ENCODE measurements around the gene PSMB2. TPM values are rescaled to one million over a fixed set of nuclear protein-coding genes. Genes with fewer than 3 reads are reported as not detected.

Gene PSMB2
- total RNA-seq, 1 experiment from 2014 or later = 122 TPM

DNA sequence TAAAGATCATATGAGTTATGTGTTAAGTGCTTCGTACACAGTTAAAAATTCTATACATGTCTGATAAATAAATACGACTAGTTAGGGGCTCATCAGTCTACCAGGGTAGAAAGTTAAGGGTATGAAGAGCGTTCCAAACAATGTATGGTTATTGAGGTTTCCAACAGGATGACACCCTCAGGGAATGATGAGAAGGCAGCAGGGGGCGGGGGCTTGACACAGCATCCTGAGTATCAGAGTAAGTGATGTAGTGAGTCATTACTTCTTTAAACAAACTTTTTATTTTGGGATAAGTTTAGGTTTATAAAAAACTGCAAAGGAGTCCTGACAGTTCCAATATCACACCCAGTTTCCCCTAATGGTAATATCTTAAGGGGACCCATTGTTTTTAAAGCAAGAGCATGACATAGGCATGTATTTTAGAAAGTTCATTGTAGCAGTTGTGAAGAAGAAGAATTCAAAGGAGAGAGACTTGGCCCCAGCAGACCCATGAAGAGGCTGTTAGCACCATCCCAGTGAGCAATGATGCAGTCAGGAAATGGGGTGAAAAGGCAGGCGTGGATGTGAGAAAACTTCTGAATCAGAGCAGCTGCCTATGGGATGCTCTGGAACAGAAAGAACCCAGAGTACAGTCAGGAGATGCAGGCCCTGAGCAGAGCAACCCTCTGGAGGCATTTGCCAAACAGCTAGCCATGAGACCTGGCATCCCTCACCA lies 15.0 kb upstream of the PSMB2 start:
- no peaks in the 10 kb centered on the region for H3K4me1 ChIP-seq (ENCODE audit: control insufficient read depth in 1 of 2, insufficient read depth in 2 of 2, low read length in 2 of 2)
- H2AFZ ChIP-seq (ENCODE audit: low read depth, low read length, poor library complexity, severe bottlenecking) = no peak overlapping the region
- H3K9me3 ChIP-seq (ENCODE audit: control insufficient read depth in 1 of 2, insufficient read depth in 1 of 2, low read depth in 1 of 2, low read length in 2 of 2) = no peaks in the 10 kb centered on the region
- H3K4me2 ChIP-seq (ENCODE audit: low read length) = no peak overlapping the region
- ChIA-PET POLR2A (no interaction called here), CTCF (no interaction called here), RAD21 (ENCODE audit: low non-redundant PET in 1 of 2, low total read pairs in 2 of 2, uncharacterized antibody in 2 of 2, unreplicated experiment in 2 of 2) (no interaction called here)
- ATAC-seq (no peak), DNase-seq (ENCODE audit: low read depth, low spot score) (no peak)
- no peak overlapping the region for H3K9ac ChIP-seq (ENCODE audit: low read length)
- no peaks in the 10 kb centered on the region for H3K9me2 ChIP-seq (ENCODE audit: insufficient read depth)
- TF ChIP-seq EZH2 (IDR thresholded peaks at IDR 0.05) (no peak), RAD21 (IDR thresholded peaks at IDR 0.05; ENCODE audit: low read depth) (no peak), POLR2A (IDR thresholded peaks at IDR 0.05; ENCODE audit: borderline replicate concordance, extremely low read depth, insufficient read depth, insufficient read length) (no peak), JUND (IDR thresholded peaks at IDR 0.05) (no peak), TCF7L2 (IDR thresholded peaks at IDR 0.05; ENCODE audit: borderline replicate concordance, extremely low read depth, insufficient read depth, insufficient read length) (no peak), FOSL1 (IDR thresholded peaks at IDR 0.05; ENCODE audit: low read depth) (no peak)
- TF ChIP-seq, protein P1, sequence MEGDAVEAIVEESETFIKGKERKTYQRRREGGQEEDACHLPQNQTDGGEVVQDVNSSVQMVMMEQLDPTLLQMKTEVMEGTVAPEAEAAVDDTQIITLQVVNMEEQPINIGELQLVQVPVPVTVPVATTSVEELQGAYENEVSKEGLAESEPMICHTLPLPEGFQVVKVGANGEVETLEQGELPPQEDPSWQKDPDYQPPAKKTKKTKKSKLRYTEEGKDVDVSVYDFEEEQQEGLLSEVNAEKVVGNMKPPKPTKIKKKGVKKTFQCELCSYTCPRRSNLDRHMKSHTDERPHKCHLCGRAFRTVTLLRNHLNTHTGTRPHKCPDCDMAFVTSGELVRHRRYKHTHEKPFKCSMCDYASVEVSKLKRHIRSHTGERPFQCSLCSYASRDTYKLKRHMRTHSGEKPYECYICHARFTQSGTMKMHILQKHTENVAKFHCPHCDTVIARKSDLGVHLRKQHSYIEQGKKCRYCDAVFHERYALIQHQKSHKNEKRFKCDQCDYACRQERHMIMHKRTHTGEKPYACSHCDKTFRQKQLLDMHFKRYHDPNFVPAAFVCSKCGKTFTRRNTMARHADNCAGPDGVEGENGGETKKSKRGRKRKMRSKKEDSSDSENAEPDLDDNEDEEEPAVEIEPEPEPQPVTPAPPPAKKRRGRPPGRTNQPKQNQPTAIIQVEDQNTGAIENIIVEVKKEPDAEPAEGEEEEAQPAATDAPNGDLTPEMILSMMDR (IDR thresholded peaks at IDR 0.05 in 2 of 3, conservative IDR thresholded peaks at IDR 0.05 in 1 of 3; ENCODE audit: borderline replicate concordance in 1 of 3, insufficient read depth in 1 of 3, low read depth in 2 of 3, low read length in 2 of 3) = no peak
- TF ChIP-seq, protein P2, sequence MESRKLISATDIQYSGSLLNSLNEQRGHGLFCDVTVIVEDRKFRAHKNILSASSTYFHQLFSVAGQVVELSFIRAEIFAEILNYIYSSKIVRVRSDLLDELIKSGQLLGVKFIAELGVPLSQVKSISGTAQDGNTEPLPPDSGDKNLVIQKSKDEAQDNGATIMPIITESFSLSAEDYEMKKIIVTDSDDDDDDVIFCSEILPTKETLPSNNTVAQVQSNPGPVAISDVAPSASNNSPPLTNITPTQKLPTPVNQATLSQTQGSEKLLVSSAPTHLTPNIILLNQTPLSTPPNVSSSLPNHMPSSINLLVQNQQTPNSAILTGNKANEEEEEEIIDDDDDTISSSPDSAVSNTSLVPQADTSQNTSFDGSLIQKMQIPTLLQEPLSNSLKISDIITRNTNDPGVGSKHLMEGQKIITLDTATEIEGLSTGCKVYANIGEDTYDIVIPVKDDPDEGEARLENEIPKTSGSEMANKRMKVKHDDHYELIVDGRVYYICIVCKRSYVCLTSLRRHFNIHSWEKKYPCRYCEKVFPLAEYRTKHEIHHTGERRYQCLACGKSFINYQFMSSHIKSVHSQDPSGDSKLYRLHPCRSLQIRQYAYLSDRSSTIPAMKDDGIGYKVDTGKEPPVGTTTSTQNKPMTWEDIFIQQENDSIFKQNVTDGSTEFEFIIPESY (IDR thresholded peaks at IDR 0.05; ENCODE audit: extremely low read depth, insufficient replicate concordance, low read length) = no peak
- no peak overlapping the region for H3K4me3 ChIP-seq (replicated peaks in 1 of 2; ENCODE audit: low read depth in 1 of 2, low read length in 2 of 2)
- no TSS peak for BruUV-seq (replicated peaks)
- no peaks in the 10 kb centered on the region for H4K20me1 ChIP-seq (ENCODE audit: insufficient read depth)
- intact Hi-C loops (cut with micrococcal nuclease) = no loop called here
- H3K27me3 ChIP-seq (ENCODE audit: insufficient read depth, low read length) = peaks cover 31% of the 10 kb centered on the region
- H3K27ac ChIP-seq (ENCODE audit: low read depth, low read length) = no peak overlapping the region
- no peaks in the 10 kb centered on the region for H3K79me2 ChIP-seq (ENCODE audit: insufficient read depth, low read length)
- no peaks in the 10 kb centered on the region for H3K36me3 ChIP-seq (ENCODE audit: control insufficient read depth in 1 of 2, insufficient read depth in 2 of 2, low read length in 2 of 2)

Measured in HCT116 (cell line).